Measurements from ENCODE around the gene STPG3. TPM values are rescaled to one million over a fixed set of nuclear protein-coding genes. Genes with fewer than 3 reads are reported as not detected.

Gene STPG3
- total RNA-seq, 1 donor from 2014 or later: 0.31 TPM

DNA sequence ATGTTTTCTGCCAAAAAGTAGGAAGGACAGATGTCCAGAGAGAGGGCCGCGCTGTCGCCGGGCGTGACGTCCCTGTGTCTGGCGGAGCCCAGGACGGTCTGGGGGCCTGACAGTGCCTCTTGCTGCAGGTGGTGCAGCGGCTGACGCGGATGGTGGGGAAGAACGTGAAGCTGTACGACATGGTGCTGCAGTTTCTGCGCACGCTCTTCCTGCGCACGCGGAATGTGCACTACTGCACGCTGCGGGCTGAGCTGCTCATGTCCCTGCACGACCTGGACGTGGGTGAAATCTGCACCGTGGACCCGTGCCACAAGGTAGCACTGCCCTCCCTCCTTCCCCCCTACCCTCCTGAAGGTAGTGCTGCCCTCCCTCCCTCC lies 11.8 kb downstream of the STPG3 start:
- no peaks in the 10 kb centered on the region for H3K36me3 Mint-ChIP-seq
- no peak overlapping the region for H3K4me3 Mint-ChIP-seq
- no peaks in the 10 kb centered on the region for H3K27me3 Mint-ChIP-seq
- no peak for DNase-seq (ENCODE audit: extremely low spot score, unreplicated experiment)
- no peaks in the 10 kb centered on the region for H3K4me1 Mint-ChIP-seq (ENCODE audit: unreplicated experiment)
- no peaks in the 10 kb centered on the region for H3K9me3 Mint-ChIP-seq
- no peak for TF ChIP-seq CTCF (conservative IDR thresholded peaks at IDR 0.05)
- H3K27ac Mint-ChIP-seq: no peak overlapping the region

DNA sequence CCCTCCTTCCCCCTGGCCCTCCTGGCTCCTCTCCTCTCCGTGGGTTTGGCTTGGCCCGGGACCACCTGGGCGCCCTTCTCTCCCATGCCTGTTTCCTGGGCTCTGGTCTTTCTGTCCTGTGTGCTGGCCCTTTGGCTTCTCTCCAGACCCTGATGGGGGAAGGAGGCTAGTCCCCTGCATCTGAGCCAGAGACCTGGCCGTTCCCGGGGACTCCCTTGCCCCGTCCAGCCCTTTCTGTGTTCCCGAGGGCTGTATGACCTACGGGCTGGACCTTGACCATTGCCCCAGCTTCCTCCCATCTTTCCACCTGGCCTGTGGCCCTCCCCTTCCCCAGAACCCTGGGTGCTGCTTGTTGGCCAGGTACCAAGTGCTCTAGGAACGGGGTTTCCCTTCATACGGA lies 12.4 kb downstream of the STPG3 start:
- Mint-ChIP-seq H3K4me3 (no peak overlapping the region), H3K27me3 (no peaks in the 10 kb centered on the region), H3K36me3 (no peaks in the 10 kb centered on the region), H3K4me1 (ENCODE audit: unreplicated experiment) (no peaks in the 10 kb centered on the region), H3K27ac (no peak overlapping the region), H3K9me3 (no peaks in the 10 kb centered on the region)
- no peak for DNase-seq (ENCODE audit: extremely low spot score, unreplicated experiment)
- TF ChIP-seq CTCF (conservative IDR thresholded peaks at IDR 0.05): no peak

- H3K27me3 Mint-ChIP-seq: no peaks in the 10 kb centered on the region
- H3K36me3 Mint-ChIP-seq: no peaks in the 10 kb centered on the region
- no peaks in the 10 kb centered on the region for H3K9me3 Mint-ChIP-seq
- no peaks in the 10 kb centered on the region for H3K4me1 Mint-ChIP-seq (ENCODE audit: unreplicated experiment)
- H3K4me3 Mint-ChIP-seq: no peak overlapping the region
- no peak overlapping the region for H3K27ac Mint-ChIP-seq
- no peak for DNase-seq (ENCODE audit: extremely low spot score, unreplicated experiment)
- TF ChIP-seq CTCF (conservative IDR thresholded peaks at IDR 0.05): no peak
These were observed 13.0 kb downstream of the STPG3 start for GRCh38 chr9:137264067-137264466.

DNA sequence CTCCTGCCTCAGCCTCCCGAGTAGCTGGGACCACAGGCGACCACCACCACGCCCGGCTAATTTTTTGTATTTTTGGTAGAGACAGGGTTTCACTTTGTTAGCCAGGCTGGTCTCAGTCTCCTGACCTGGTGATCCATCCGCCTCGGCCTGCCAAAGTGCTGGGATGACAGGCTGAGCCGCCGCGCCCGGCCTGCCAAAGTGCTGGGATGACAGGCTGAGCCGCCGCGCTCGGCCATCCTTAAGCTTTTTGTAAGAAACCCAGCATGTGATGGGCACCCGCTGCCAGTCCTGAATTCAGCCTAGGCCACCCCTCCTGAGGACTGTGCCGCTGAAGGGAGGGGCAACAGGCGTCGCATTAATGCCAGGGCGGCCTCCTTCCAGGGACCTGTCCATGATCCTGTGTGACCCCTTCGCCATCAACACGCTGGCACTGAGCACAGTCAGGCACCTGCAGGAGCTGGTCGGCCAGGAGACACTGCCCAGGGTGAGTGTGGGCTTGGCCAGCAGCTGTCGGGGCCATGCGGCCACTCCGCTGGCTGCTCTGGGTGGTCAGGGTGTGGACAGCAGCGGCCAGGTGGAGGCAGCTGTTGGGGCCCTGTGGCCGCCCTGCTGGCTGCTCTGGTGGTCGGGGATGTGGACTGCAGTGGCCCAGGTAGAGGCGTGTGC lies 14.5 kb downstream of the STPG3 start:
- no peaks in the 10 kb centered on the region for H3K9me3 Mint-ChIP-seq
- no peaks in the 10 kb centered on the region for H3K36me3 Mint-ChIP-seq
- H3K4me1 Mint-ChIP-seq (ENCODE audit: unreplicated experiment): no peaks in the 10 kb centered on the region
- no peak for TF ChIP-seq CTCF (conservative IDR thresholded peaks at IDR 0.05)
- no peak overlapping the region for H3K27ac Mint-ChIP-seq
- DNase-seq (ENCODE audit: extremely low spot score, unreplicated experiment): no peak
- no peaks in the 10 kb centered on the region for H3K27me3 Mint-ChIP-seq
- no peak overlapping the region for H3K4me3 Mint-ChIP-seq

DNA sequence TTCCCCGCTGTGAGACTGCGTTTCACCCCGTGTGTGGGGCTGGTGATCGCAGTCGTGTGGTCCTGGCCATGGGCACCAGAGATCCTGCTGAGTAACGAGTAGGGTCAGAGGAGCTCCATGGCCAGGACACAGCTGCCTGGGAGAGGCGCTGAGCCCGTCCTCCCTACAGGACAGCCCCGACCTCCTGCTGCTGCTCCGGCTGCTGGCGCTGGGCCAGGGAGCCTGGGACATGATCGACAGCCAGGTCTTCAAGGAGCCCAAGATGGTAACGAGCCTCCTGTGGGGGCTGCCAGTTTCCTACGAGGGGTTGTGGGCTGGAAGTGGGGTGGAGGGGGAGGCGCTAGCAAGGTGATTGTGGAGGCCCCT lies 15.1 kb downstream of the STPG3 start:
- H3K36me3 Mint-ChIP-seq: no peaks in the 10 kb centered on the region

More for the DNA sequence above, 15.1 kb downstream of the STPG3 start:
- H3K4me1 Mint-ChIP-seq (ENCODE audit: unreplicated experiment): no peaks in the 10 kb centered on the region
- DNase-seq (ENCODE audit: extremely low spot score, unreplicated experiment): no peak
- TF ChIP-seq CTCF (conservative IDR thresholded peaks at IDR 0.05): no peak
- H3K27me3 Mint-ChIP-seq: no peaks in the 10 kb centered on the region
- no peak overlapping the region for H3K4me3 Mint-ChIP-seq
- H3K9me3 Mint-ChIP-seq: no peaks in the 10 kb centered on the region
- no peak overlapping the region for H3K27ac Mint-ChIP-seq

Measured in type B pancreatic cell (in vitro differentiated cells).